Mammary microvascular endothelial cell (primary cell): Measurements from ENCODE around the gene TMEM97. TPM values are rescaled to one million over a fixed set of nuclear protein-coding genes. Genes with fewer than 3 reads are reported as not detected.

Experiments used
- total RNA-seq: library from RNA; depleted of rRNA; stranded (reverse); fragments of >200 nt; gene quantifications from 2 replicates; pipeline ENCODE4 v1.2.3, GENCODE V29; 2015

TMEM97 gene
- 18.5 and 21.3 TPM in 2 replicates for total RNA-seq

GRCh38 chr17:28318759-28319597, at the start of gene TMEM97:
TSS of gene TMEM97 (plus strand) at chr17:28319200. CDS start at chr17:28319240, 40 bp downstream.

GRCh38 chr17:28335201-28335958, 16.4 kb downstream of the TMEM97 start, which contains the start of the genes IFT20 and TNFAIP1:
TSS of gene IFT20 (minus strand) at chr17:28335472. CDS start at chr17:28331985, 3,487 bp downstream.
TSS of gene TNFAIP1 (plus strand) at chr17:28335761. CDS start at chr17:28339522, 3,761 bp downstream.

DNA sequence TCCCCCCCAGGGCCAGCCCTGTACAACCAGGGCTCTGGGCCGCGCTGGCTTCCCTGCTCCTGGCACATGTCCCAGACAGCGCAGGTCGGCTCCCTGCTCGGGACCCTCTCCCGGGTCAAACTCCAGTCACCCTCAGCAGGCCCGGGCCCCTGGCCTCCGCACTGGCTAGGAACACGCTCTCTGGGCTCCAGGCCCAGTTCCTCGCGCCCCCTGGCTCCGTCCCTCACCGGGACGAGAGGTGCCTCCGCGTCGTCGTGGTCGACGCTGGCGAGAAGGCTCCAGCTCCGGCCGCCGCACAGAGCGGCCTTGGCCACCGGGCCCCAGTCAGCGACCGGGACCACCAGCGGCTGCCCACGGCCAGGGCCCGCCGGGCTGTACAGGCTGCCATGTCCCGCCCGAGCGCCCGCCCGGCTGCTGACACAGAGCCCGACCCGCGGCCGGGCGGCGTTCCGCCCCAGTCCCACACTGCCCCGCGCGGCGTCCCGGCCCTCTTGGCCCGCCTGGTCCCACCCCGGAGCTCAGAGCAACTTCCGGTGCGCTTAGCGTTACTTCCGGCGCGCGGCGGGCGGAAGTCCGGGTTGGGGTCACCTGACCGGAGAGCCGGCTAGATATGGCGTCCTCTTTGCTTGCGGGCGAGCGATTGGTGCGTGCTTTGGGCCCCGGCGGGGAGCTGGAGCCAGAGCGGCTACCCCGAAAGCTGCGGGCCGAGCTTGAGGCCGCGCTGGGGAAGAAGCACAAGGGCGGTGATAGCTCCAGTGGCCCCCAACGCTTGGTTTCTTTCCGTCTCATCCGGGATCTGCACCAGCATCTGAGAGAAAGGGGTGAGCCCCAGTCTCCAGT, 38.3 kb downstream of the TMEM97 start, which contains the start of gene POLDIP2:
TSS of gene POLDIP2 (minus strand) at position 467 of the 840 bp plus-strand sequence. CDS start at position 388, 79 bp downstream.

GRCh38 chr17:28364665-28365363, 45.8 kb downstream of the TMEM97 start, which contains the start of gene SEBOX:
TSS of gene SEBOX (minus strand) at chr17:28365199. CDS start at chr17:28365151, 48 bp downstream.

DNA sequence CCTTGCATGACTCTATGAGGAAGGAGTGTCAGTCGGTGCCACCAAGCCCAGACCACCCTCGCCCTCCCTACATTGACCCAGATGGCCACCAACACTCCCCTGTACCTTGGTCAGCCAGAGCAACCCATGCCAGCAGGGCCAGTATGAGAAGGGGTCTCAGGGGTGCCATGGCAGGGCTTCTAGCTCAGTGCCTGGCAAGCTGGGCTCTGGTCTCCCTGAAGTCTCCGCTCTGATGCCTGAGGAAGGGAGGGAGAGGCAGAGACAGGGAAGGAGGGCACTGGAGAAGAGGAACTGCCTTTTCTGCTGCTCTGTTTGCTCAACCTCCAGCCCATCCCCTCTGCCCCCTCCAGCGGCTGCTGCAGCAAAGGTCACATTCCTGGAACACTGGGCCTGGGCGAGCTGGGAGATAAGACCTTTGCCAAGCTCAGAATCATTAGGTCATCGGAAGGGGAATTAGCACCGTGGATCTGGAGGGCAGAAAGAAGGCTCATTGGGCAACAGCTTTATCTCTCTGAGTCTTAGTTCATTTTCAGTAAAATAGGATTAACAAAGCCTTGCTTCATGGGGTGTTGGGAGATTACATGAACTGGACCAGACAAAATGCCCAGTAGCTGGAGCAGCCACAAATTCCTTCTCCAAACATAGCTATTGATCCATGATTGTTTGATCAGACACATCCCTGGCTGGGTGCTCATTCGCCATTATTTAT, 51.2 kb downstream of the TMEM97 start, which contains the start of gene VTN:
TSS of gene VTN (minus strand) at position 273 of the 709 bp plus-strand sequence. CDS start at position 169, 104 bp downstream.

GRCh38 chr17:28371245-28372202, 52.5 kb downstream of the TMEM97 start, which contains the start of gene SARM1:
TSS of gene SARM1 (plus strand) at chr17:28371694. CDS start at chr17:28372033, 339 bp downstream.

Other genes with a start within 250 kb of the TMEM97 start
- gene IFT20, start 16.3 kb downstream of the TMEM97 start, total RNA-seq = 32.2 and 38.3 TPM in 2 replicates
- gene TNFAIP1, start 16.6 kb downstream of the TMEM97 start, total RNA-seq = 83.7 and 86.3 TPM in 2 replicates
- 98.7 and 116 TPM in 2 replicates for gene POLDIP2, start 38.3 kb downstream of the TMEM97 start, total RNA-seq
- gene SEBOX, start 46.0 kb downstream of the TMEM97 start, total RNA-seq = not detected in 2 replicates
- gene VTN, start 51.1 kb downstream of the TMEM97 start, total RNA-seq = 0.07 TPM in 1 of 2 replicates, not detected in the other
- gene SARM1, start 52.5 kb downstream of the TMEM97 start, total RNA-seq = 4.5 and 5.5 TPM in 2 replicates
- 4.1 and 4.2 TPM in 2 replicates for gene SLC46A1, start 87.0 kb downstream of the TMEM97 start, total RNA-seq
- gene SLC13A2, start 154.4 kb downstream of the TMEM97 start, total RNA-seq = not detected in 2 replicates
- gene FOXN1, start 187.1 kb downstream of the TMEM97 start, total RNA-seq = not detected in 2 replicates
- 29.5 and 30.2 TPM in 2 replicates for gene UNC119, start 233.4 kb downstream of the TMEM97 start, total RNA-seq